Measurements from ENCODE around the gene TMEM243.

TMEM243 gene

GRCh38 chr7:87154569-87154968 lies 65.0 kb downstream of the TMEM243 start:
- DNase-seq = peak; percentile 4

- DNase-seq = peak; percentile 5
These were observed 65.4 kb downstream of the TMEM243 start for GRCh38 chr7:87154166-87154565.

GRCh38 chr7:87152897-87153641 lies 66.5 kb downstream of the TMEM243 start:
- DNase-seq = peak; percentile 77

- peak; percentile 97 for DNase-seq
These were observed 67.2 kb downstream of the TMEM243 start, which contains the start of gene DMTF1 for GRCh38 chr7:87152112-87152896. Gene DMTF1 (plus strand): TSS chr7:87152453. CDS start chr7:87164942, 12,489 bp downstream.

- DNase-seq = no peak
These were observed 67.8 kb downstream of the TMEM243 start for GRCh38 chr7:87151729-87152111.

GRCh38 chr7:87151002-87151728 lies 68.4 kb downstream of the TMEM243 start:
- no peak for DNase-seq

GRCh38 chr7:87148332-87148955 lies 71.1 kb downstream of the TMEM243 start:
- peak; percentile 38 for DNase-seq

- no peak for DNase-seq
These were observed 72.0 kb downstream of the TMEM243 start for GRCh38 chr7:87147500-87147899.

- no peak for DNase-seq
These were observed 72.7 kb downstream of the TMEM243 start for GRCh38 chr7:87146740-87147386.
